SK-N-SH treated with all-trans-retinoic acid at 6 μM for 48 hours (cell line): ENCODE results near the gene LAPTM4A.
A peak's percentile ranks its signal among the peaks of the same experiment; 100 is the strongest.

Experiments used
- ATAC-seq: fragments of 200-7000 bp; cut with Tn5 transposase; 3 replicates; pipeline ENCODE4 v1.9.1; 2020; ENCODE audit warnings: mild to moderate bottlenecking, moderate library complexity
- ARNTL ChIP-seq: fragments of 450-650 bp; formaldehyde crosslinking; IDR thresholded peaks from 2 replicates; pipeline ENCODE4 v1.5.0; 2020; ENCODE audit warnings: low read depth, mild to moderate bottlenecking, moderate library complexity, borderline replicate concordance
- BACH2 ChIP-seq: fragments of 250-450 bp; sonication (Bioruptor Pico); IDR thresholded peaks from 2 replicates; pipeline ENCODE4 v1.9.0; 2021; ENCODE audit warnings: mild to moderate bottlenecking, borderline replicate concordance
- CREB5 ChIP-seq: fragments of 250-450 bp; sonication (Bioruptor Pico); IDR thresholded peaks from 2 replicates; pipeline ENCODE4 v1.5.1; 2020; ENCODE audit warnings: low read depth, mild to moderate bottlenecking, moderate library complexity
- CSDC2 ChIP-seq: fragments of 250-450 bp; sonication (Bioruptor Pico); IDR thresholded peaks from 2 replicates; pipeline ENCODE4 v1.5.0; 2020; ENCODE audit warnings: mild to moderate bottlenecking, moderate library complexity
- CSRNP3 ChIP-seq: fragments of 250-450 bp; sonication (Bioruptor Pico); IDR thresholded peaks from 2 replicates; pipeline ENCODE4 v1.5.1; 2021; ENCODE audit warnings: mild to moderate bottlenecking, moderate library complexity
- GLIS3 ChIP-seq: fragments of 250-450 bp; sonication (Bioruptor Pico); IDR thresholded peaks from 2 replicates; pipeline ENCODE4 v1.5.0; 2020; ENCODE audit warnings: mild to moderate bottlenecking, moderate library complexity
- ISL1 ChIP-seq: fragments of 250-450 bp; sonication (Bioruptor Pico); IDR thresholded peaks from 2 replicates; pipeline ENCODE4 v2.1.2; 2022; ENCODE audit warnings: mild to moderate bottlenecking, moderate library complexity
- OSR1 ChIP-seq: fragments of 250-450 bp; sonication (Bioruptor Pico); IDR thresholded peaks from 2 replicates; pipeline ENCODE4 v1.8.0; 2022; ENCODE audit warnings: moderate library complexity, mild to moderate bottlenecking, inconsistent platforms
- POU6F1 ChIP-seq: fragments of 250-450 bp; sonication (Bioruptor Pico); IDR thresholded peaks from 2 replicates; pipeline ENCODE4 v1.8.0; 2021; ENCODE audit warnings: low read depth, mild to moderate bottlenecking, moderate library complexity, borderline replicate concordance
- PPARA ChIP-seq: fragments of 250-450 bp; sonication (Bioruptor Pico); IDR thresholded peaks from 2 replicates; pipeline ENCODE4 v1.5.0; 2020; ENCODE audit warnings: mild to moderate bottlenecking, borderline replicate concordance
- RARB ChIP-seq: fragments of 250-450 bp; sonication (Bioruptor Pico); IDR thresholded peaks from 2 replicates; pipeline ENCODE4 v1.8.0; 2021; ENCODE audit warnings: mild to moderate bottlenecking, moderate library complexity
- SNAI2 ChIP-seq: fragments of 250-450 bp; sonication (Bioruptor Pico); IDR thresholded peaks from 2 replicates; pipeline ENCODE4 v1.5.0; 2020; ENCODE audit warnings: mild to moderate bottlenecking, moderate library complexity
- TCF4 ChIP-seq: fragments of 250-450 bp; sonication (Bioruptor Pico); IDR thresholded peaks from 2 replicates; pipeline ENCODE4 v1.8.0; 2021; ENCODE audit warnings: mild to moderate bottlenecking, moderate library complexity, borderline replicate concordance
- TOX ChIP-seq: fragments of 250-450 bp; sonication (Bioruptor Pico); IDR thresholded peaks from 2 replicates; pipeline ENCODE4 v1.8.0; 2021; ENCODE audit warnings: mild to moderate bottlenecking, moderate library complexity, borderline replicate concordance
- TSHZ2 ChIP-seq: fragments of 250-450 bp; sonication (Bioruptor Pico); IDR thresholded peaks from 2 replicates; pipeline ENCODE4 v1.5.0; 2020; ENCODE audit warnings: mild to moderate bottlenecking, moderate library complexity
- ZC3H10 ChIP-seq: fragments of 250-450 bp; sonication (Bioruptor Pico); IDR thresholded peaks from 2 replicates; pipeline ENCODE4 v1.5.1; 2021; ENCODE audit warnings: mild to moderate bottlenecking, moderate library complexity
- ZFP3 ChIP-seq: fragments of 250-450 bp; sonication (Bioruptor Pico); IDR thresholded peaks from 2 replicates; pipeline ENCODE4 v1.5.0; 2020; ENCODE audit warnings: mild to moderate bottlenecking, moderate library complexity
- ZFP30 ChIP-seq: fragments of 450-650 bp; formaldehyde crosslinking; IDR thresholded peaks from 2 replicates; pipeline ENCODE4 v1.5.0; 2022; ENCODE audit warnings: mild to moderate bottlenecking, moderate library complexity
- ZNF565 ChIP-seq: fragments of 450-650 bp; formaldehyde crosslinking; conservative IDR thresholded peaks from 2 replicates; pipeline ENCODE4 v1.5.0; 2020; ENCODE audit warnings: low read depth, mild to moderate bottlenecking, moderate library complexity
- ZNF70 ChIP-seq: fragments of 450-650 bp; formaldehyde crosslinking; IDR thresholded peaks from 2 replicates; pipeline ENCODE4 v1.5.0; 2020; ENCODE audit warnings: mild to moderate bottlenecking, moderate library complexity
- ZNF8 ChIP-seq: fragments of 450-650 bp; formaldehyde crosslinking; IDR thresholded peaks from 2 replicates; pipeline ENCODE4 v1.5.0; 2020; ENCODE audit warnings: mild to moderate bottlenecking, moderate library complexity

The LAPTM4A gene

GRCh38 chr2:19991895-19992294 is 59.5 kb downstream of the LAPTM4A start:
- no peak for TF ChIP-seq ZNF565 (CRISPR knock-in tag)
- TF ChIP-seq CSRNP3 (CRISPR knock-in tag), result no peak
- TF ChIP-seq GLIS3 (CRISPR knock-in tag), result no peak
- TF ChIP-seq ZFP30 (CRISPR knock-in tag), result no peak
- no peak for TF ChIP-seq OSR1 (CRISPR knock-in tag)
- no peak for TF ChIP-seq ZC3H10 (CRISPR knock-in tag)
- no peak for TF ChIP-seq ZNF70 (CRISPR knock-in tag)
- TF ChIP-seq PPARA (CRISPR knock-in tag), result no peak
- no peak for TF ChIP-seq ARNTL (CRISPR knock-in tag)
- TF ChIP-seq TCF4 (CRISPR knock-in tag), result no peak
- no peak for TF ChIP-seq TOX
- TF ChIP-seq ZFP3, result no peak
- no peak for TF ChIP-seq POU6F1 (CRISPR knock-in tag)
- TF ChIP-seq CREB5 (CRISPR knock-in tag), result no peak
- no peak for TF ChIP-seq ZNF8 (CRISPR knock-in tag)
- no peak for TF ChIP-seq CSDC2 (CRISPR knock-in tag)
- TF ChIP-seq RARB (CRISPR knock-in tag), result no peak
- TF ChIP-seq BACH2, result no peak
- ATAC-seq, result no peak

GRCh38 chr2:19990416-19990728 is 61.1 kb downstream of the LAPTM4A start:
- TF ChIP-seq ARNTL (CRISPR knock-in tag) (no peak), TSHZ2 (CRISPR knock-in tag) (no peak), RARB (CRISPR knock-in tag) (no peak), ZNF70 (CRISPR knock-in tag) (no peak), ZFP30 (CRISPR knock-in tag) (no peak), ZFP3 (no peak), PPARA (CRISPR knock-in tag) (no peak), ISL1 (CRISPR knock-in tag) (no peak), ZNF565 (CRISPR knock-in tag) (no peak), POU6F1 (CRISPR knock-in tag) (no peak), SNAI2 (CRISPR knock-in tag) (no peak)
- ATAC-seq, result no peak

GRCh38 chr2:19989667-19990415 is 61.6 kb downstream of the LAPTM4A start, which contains the start of gene WDR35:
TSS of gene WDR35 (minus strand) at chr2:19990105. CDS start at chr2:19990015, 90 bp downstream.
- ATAC-seq, result peak; percentile 96
- TF ChIP-seq OSR1 (CRISPR knock-in tag), result no peak
- peak; percentile 78; the same call in 1 of the 2 replicates for TF ChIP-seq GLIS3 (CRISPR knock-in tag)
- 0 out of 2 replicates have a peak, but pooled peaks have one; percentile 66 for TF ChIP-seq CSDC2 (CRISPR knock-in tag)
